T47D (cell line): Measurements from ENCODE around the gene CYB561D2.

Experiments
- DNase-seq, 2 experiments: peaks; one replicate each; pipeline versions ENCODE4 v3.0.0 to v3.0.0-alpha.2; 2011 to 2012; ENCODE audit warnings: low read depth in 1 of 2, low spot score in 1 of 2
- JUND ChIP-seq: IDR thresholded peaks from 2 replicates; pipeline ENCODE4 v1.6.1; 2012; ENCODE audit warnings: low read depth
- in situ Hi-C: cut with HindIII; loops from 2 replicates; pipeline ENCODE4 v1.10.0; 2016; ENCODE audit warnings: low sequenced_read_pairs, low pct_unique_long_range_greater_than_20kb

Gene CYB561D2

GRCh38 chr3:50341537-50341936 is 9.1 kb upstream of the CYB561D2 start:
- DNase-seq: no peak
- no peak for TF ChIP-seq JUND
- in situ Hi-C loops: no loop called here

- no peak for DNase-seq
- TF ChIP-seq JUND: no peak
- in situ Hi-C loops: no loop called here
Measured at GRCh38 chr3:50341996-50342650, 8.5 kb upstream of the CYB561D2 start.

GRCh38 chr3:50342813-50343633 is 7.6 kb upstream of the CYB561D2 start:
- in situ Hi-C loops: no loop called here
- no peak for DNase-seq
- TF ChIP-seq JUND: no peak

- DNase-seq: no peak
- no peak for TF ChIP-seq JUND
- in situ Hi-C loops: no loop called here
Measured at GRCh38 chr3:50345008-50345407, 5.7 kb upstream of the CYB561D2 start.

GRCh38 chr3:50345586-50346234 is 5.0 kb upstream of the CYB561D2 start, which contains the start of gene ZMYND10:
ZMYND10 (minus strand) TSS chr3:50345732; CDS start chr3:50345579, 153 bp downstream.
- peak; percentile 75 to 84 for DNase-seq
- in situ Hi-C loops: no loop called here
- TF ChIP-seq JUND: no peak

GRCh38 chr3:50347187-50347813 is 3.4 kb upstream of the CYB561D2 start:
- in situ Hi-C loops: no loop called here
- no peak for TF ChIP-seq JUND
- DNase-seq: peak in 1 of 2 experiments; percentile 70

GRCh38 chr3:50350213-50350526 is 492 bp upstream of the CYB561D2 start:
- no peak for TF ChIP-seq JUND
- in situ Hi-C loops: no loop called here
- DNase-seq: no peak

- in situ Hi-C loops: no loop called here
- DNase-seq: no peak
- no peak for TF ChIP-seq JUND
Measured at GRCh38 chr3:50351323-50351697, 648 bp downstream of the CYB561D2 start.

GRCh38 chr3:50352781-50353180 is 2.1 kb downstream of the CYB561D2 start:
- in situ Hi-C loops: no loop called here
- no peak for TF ChIP-seq JUND
- no peak for DNase-seq

- no peak for TF ChIP-seq JUND
- in situ Hi-C loops: no loop called here
- DNase-seq: no peak
Measured at GRCh38 chr3:50353245-50354004, 2.8 kb downstream of the CYB561D2 start.

GRCh38 chr3:50354186-50354764 is 3.6 kb downstream of the CYB561D2 start:
- in situ Hi-C loops: no loop called here
- no peak for TF ChIP-seq JUND
- no peak for DNase-seq

GRCh38 chr3:50354850-50355249 is 4.2 kb downstream of the CYB561D2 start:
- TF ChIP-seq JUND: no peak
- no peak for DNase-seq
- in situ Hi-C loops: no loop called here
